Calu3 (cell line): Measurements from ENCODE around the gene UVRAG. TPM values are rescaled to one million over a fixed set of nuclear protein-coding genes. Genes with fewer than 3 reads are reported as not detected.
"Not testable (repeated sequence)": the region's sequence is repeated elsewhere in the genome, so short reads cannot be mapped to it uniquely, and the experiment has no call there.

ENCODE experiments used
- BruUV-seq: library from RNA; stranded (reverse); fragments of 400-500 nt; replicated peaks from 2 replicates; lab custom pipeline; 2021; lab: Mats Ljungman, UMichigan
- CTCF ChIA-PET: fragments of 300-600 bp; sonication (Branson Sonifier 250); formaldehyde crosslinking; loops from one replicate; lab custom pipeline; 2022; ENCODE audit warnings: antibody characterized with exemption; lab: Charles Lee
- DNase-seq: peaks from one replicate; pipeline ENCODE4 v3.0.0; 2022
- H3K27ac Mint-ChIP-seq: one replicate; pipeline ENCODE4 v1.8.0; 2022; ENCODE audit warnings: mixed read lengths; ENCODE audit not compliant: unreplicated experiment
- H3K27me3 Mint-ChIP-seq: one replicate; pipeline ENCODE4 v1.8.0; 2022; ENCODE audit warnings: mixed read lengths; ENCODE audit not compliant: unreplicated experiment
- H3K36me3 Mint-ChIP-seq: one replicate; pipeline ENCODE4 v1.8.0; 2022; ENCODE audit warnings: mild to moderate bottlenecking, moderate library complexity, mixed read lengths; ENCODE audit not compliant: insufficient read depth, unreplicated experiment
- H3K4me1 Mint-ChIP-seq: one replicate; pipeline ENCODE4 v1.8.0; 2022; ENCODE audit warnings: mild to moderate bottlenecking, low read depth, mixed read lengths; ENCODE audit not compliant: unreplicated experiment
- H3K4me3 Mint-ChIP-seq: one replicate; pipeline ENCODE4 v1.8.0; 2022; ENCODE audit warnings: mild to moderate bottlenecking, low read depth, moderate library complexity, mixed read lengths; ENCODE audit not compliant: unreplicated experiment
- H3K9me3 Mint-ChIP-seq: one replicate; pipeline ENCODE4 v1.8.0; 2022; ENCODE audit warnings: low read depth, mixed read lengths; ENCODE audit not compliant: unreplicated experiment
- intact Hi-C: fragments of 100-400 bp; cut with micrococcal nuclease; formaldehyde crosslinking; loops from one replicate; pipeline ENCODE4 v1.10.0; 2022; ENCODE audit not compliant: unreplicated experiment
- total RNA-seq: library from RNA; stranded (reverse); gene quantifications from 2 replicates; pipeline ENCODE4 v1.2.3, GENCODE V29; 2022
- TF ChIP-seq, protein P1 (sequence below): fragments of 200-600 bp; IDR thresholded peaks from one replicate; pipeline ENCODE4 v1.8.0; 2022; ENCODE audit warnings: antibody characterized with exemption; ENCODE audit not compliant: unreplicated experiment

Gene UVRAG
- total RNA-seq, 1 experiment from 2014 or later = 18.5 TPM

DNA sequence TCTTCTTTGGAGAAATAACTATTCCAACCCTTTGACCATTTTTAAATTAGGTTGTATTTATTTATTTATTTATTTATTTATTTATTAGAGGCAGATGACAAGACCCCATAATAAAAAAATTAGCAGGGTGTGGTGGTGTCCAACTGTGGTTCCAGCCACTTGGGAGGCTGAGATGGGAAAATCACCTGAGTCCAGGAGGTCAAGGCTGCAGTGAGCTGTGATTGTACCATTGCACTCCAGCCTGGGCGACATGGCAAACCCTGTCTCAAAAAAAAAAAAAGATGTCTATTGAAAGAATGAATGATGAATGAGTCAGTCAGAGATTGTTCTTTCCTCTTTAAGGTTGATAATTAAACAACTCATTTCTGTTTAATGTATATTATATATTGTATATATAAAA lies 261.7 kb downstream of the UVRAG start:
- no peak overlapping the region for H3K4me3 Mint-ChIP-seq
- CTCF ChIA-PET = no interaction called here
- no peaks in the 10 kb centered on the region for H3K36me3 Mint-ChIP-seq
- TF ChIP-seq, protein P1, sequence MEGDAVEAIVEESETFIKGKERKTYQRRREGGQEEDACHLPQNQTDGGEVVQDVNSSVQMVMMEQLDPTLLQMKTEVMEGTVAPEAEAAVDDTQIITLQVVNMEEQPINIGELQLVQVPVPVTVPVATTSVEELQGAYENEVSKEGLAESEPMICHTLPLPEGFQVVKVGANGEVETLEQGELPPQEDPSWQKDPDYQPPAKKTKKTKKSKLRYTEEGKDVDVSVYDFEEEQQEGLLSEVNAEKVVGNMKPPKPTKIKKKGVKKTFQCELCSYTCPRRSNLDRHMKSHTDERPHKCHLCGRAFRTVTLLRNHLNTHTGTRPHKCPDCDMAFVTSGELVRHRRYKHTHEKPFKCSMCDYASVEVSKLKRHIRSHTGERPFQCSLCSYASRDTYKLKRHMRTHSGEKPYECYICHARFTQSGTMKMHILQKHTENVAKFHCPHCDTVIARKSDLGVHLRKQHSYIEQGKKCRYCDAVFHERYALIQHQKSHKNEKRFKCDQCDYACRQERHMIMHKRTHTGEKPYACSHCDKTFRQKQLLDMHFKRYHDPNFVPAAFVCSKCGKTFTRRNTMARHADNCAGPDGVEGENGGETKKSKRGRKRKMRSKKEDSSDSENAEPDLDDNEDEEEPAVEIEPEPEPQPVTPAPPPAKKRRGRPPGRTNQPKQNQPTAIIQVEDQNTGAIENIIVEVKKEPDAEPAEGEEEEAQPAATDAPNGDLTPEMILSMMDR = no peak
- H3K4me1 Mint-ChIP-seq = peaks cover 8% of the 10 kb centered on the region
- H3K9me3 Mint-ChIP-seq = no peaks in the 10 kb centered on the region
- H3K27me3 Mint-ChIP-seq = no peaks in the 10 kb centered on the region
- no peak overlapping the region for H3K27ac Mint-ChIP-seq
- BruUV-seq = no TSS peak
- DNase-seq = no peak
- intact Hi-C loops = loop anchor here (5.0 kb wide), 1 partner anchor 44 kb away; no protein-coding TSS in a partner anchor

DNA sequence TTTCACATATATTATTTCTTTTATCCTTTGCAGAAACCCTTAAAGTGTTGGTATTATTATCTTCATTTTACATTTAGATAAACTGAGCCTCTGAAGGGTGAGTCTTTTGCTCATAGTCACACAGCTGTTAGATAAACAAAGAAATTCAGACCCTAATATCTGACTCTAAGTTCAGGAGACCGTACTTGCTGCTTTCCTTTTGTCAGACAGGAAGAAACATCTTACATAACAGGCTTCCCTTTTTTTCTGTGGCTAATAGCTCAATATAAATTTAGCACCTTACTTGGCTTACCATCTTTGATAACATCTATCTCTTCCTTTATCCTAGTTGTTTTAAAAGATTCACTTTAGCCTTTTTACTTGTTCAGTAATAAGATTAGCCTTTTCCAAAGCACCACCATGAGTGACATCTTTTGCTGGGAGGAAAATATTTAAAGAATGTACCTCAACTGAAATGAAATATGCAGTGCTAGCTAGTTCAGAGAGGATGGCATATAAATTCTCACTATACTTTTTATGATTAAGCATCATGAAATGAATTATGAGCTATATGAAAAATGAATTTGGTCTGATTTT lies 262.7 kb downstream of the UVRAG start:
- Mint-ChIP-seq H3K36me3 (no peaks in the 10 kb centered on the region), H3K4me1 (peaks cover 8% of the 10 kb centered on the region), H3K4me3 (no peak overlapping the region), H3K27me3 (no peaks in the 10 kb centered on the region), H3K27ac (no peak overlapping the region), H3K9me3 (no peaks in the 10 kb centered on the region)
- intact Hi-C loops = loop anchor here (5.0 kb wide), 1 partner anchor 45 kb away; no protein-coding TSS in a partner anchor
- DNase-seq = no peak
- CTCF ChIA-PET = no interaction called here
- no TSS peak for BruUV-seq
- TF ChIP-seq, protein P1 = no peak

GRCh38 chr11:76081084-76081483 lies 266.1 kb downstream of the UVRAG start:
- H3K36me3 Mint-ChIP-seq, H3K27me3 Mint-ChIP-seq, H3K4me3 Mint-ChIP-seq, BruUV-seq, intact Hi-C loops, H3K27ac Mint-ChIP-seq, DNase-seq, CTCF ChIA-PET, H3K9me3 Mint-ChIP-seq: not testable (repeated sequence)
- peaks cover 13% of the 10 kb centered on the region for H3K4me1 Mint-ChIP-seq

- H3K4me1 Mint-ChIP-seq = peaks cover 9% of the 10 kb centered on the region
- DNase-seq = no peak
- intact Hi-C loops = no loop called here
- no peak overlapping the region for H3K4me3 Mint-ChIP-seq
- H3K27me3 Mint-ChIP-seq = no peaks in the 10 kb centered on the region
- no TSS peak for BruUV-seq
- no peaks in the 10 kb centered on the region for H3K9me3 Mint-ChIP-seq
- H3K36me3 Mint-ChIP-seq = no peaks in the 10 kb centered on the region
- TF ChIP-seq, protein P1 = no peak
- H3K27ac Mint-ChIP-seq = no peak overlapping the region
- CTCF ChIA-PET = interaction anchor here (1.2 kb wide), 1 partner anchor 9 kb away, joined by 4 read pairs; no protein-coding TSS in a partner anchor
Measured at GRCh38 chr11:76083563-76084451, 268.8 kb downstream of the UVRAG start.
